Upper lobe of left lung (tissue), 6 donors: ENCODE measurements around the gene ANKRD44. TPM values are rescaled to one million over a fixed set of nuclear protein-coding genes. Genes with fewer than 3 reads are reported as not detected.

Source experiments
- ATAC-seq, 2 donors: fragments of 200-7000 bp; cut with Tn5 transposase; one replicate each; pipeline ENCODE4 v1.9.1; 2022; ENCODE audit warnings: mild to moderate bottlenecking in 2 of 2, moderate library complexity in 2 of 2; ENCODE audit not compliant: low FRiP score in 2 of 2
- DNase-seq, 2 donors: peaks; one replicate each; pipeline ENCODE4 v3.0.0-alpha.2; 2019 to 2020
- H3K27ac ChIP-seq, 4 donors: fragments of 200-600 bp; sonication (generic); one replicate each; pipeline ENCODE4 v1.5.1; 2016 to 2019
- H3K27me3 ChIP-seq, 4 donors: fragments of 200-600 bp; sonication (generic); one replicate each; pipeline ENCODE4 v1.5.1; 2017 to 2019
- H3K36me3 ChIP-seq, 4 donors: fragments of 200-600 bp; sonication (generic); one replicate each; pipeline ENCODE4 v1.5.1; 2016 to 2019
- H3K4me1 ChIP-seq, 4 donors: fragments of 200-600 bp; sonication (generic); one replicate each; pipeline ENCODE4 v1.5.1; 2018 to 2019
- H3K4me3 ChIP-seq, 4 donors: fragments of 200-600 bp; sonication (generic); one replicate each; pipeline ENCODE4 v1.5.1; 2017 to 2019; ENCODE audit warnings: mild to moderate bottlenecking in 2 of 4, moderate library complexity in 1 of 4
- H3K9me3 ChIP-seq, 4 donors: fragments of 200-600 bp; sonication (generic); one replicate each; pipeline ENCODE4 v1.5.1; 2018 to 2019
- CTCF ChIP-seq, 6 experiments: fragments of 450-650 bp in 4 of 6; fragments of 200-600 bp in 2 of 6; sonication (generic) in 2 of 6; IDR thresholded peaks; one replicate each; pipeline ENCODE4 v1.5.1; 2016 to 2019; ENCODE audit warnings: antibody characterized with exemption in 6 of 6
- EP300 ChIP-seq, 4 donors: sonication (generic); formaldehyde crosslinking; IDR thresholded peaks; one replicate each; pipeline ENCODE4 v1.5.1; 2017; ENCODE audit warnings: antibody characterized with exemption in 4 of 4, control low read depth in 2 of 4
- POLR2A ChIP-seq, 4 donors: fragments of 450-650 bp; IDR thresholded peaks; one replicate each; pipeline ENCODE4 v1.5.1; 2016 to 2017; ENCODE audit warnings: antibody characterized with exemption in 4 of 4, mild to moderate bottlenecking in 2 of 4
- POLR2AphosphoS5 ChIP-seq, 2 donors: sonication (generic); formaldehyde crosslinking; IDR thresholded peaks; one replicate each; pipeline ENCODE4 v1.5.1; 2017; ENCODE audit warnings: antibody characterized with exemption in 2 of 2
- WGBS, 2 donors: methylation state at CpG; one replicate each; pipeline ENCODE4 v1.1.5; 2017 to 2018; 5-methylcytosine and 5-hydroxymethylcytosine counted together
- total RNA-seq, 6 donors: library from RNA; depleted of rRNA in 4 of 6; stranded (reverse); fragments of >200 nt in 4 of 6; gene quantifications; one replicate each; pipeline versions ENCODE4 v1.1.0 to v1.2.1, GENCODE V29; 2016 to 2021
- donor health status: DM: no; HTN: no; CAD: no; lungs with moderate emphysema.
- donor health status: DM: no; HTN: yes; CAD: no; lungs with severe emphysema.

The ANKRD44 gene
- total RNA-seq, 6 donors from 2014 or later, result 41.0 to 91.1 (median 61.7) TPM

GRCh38 chr2:197170208-197170607 is 140.4 kb downstream of the ANKRD44 start:
- WGBS, 2 donors, result 63 to 68% methylated on average over 1 of the region's 1 CpG
- ATAC-seq, result peak in 1 of 2 donors; percentile 61

GRCh38 chr2:197168705-197169104 is 141.9 kb downstream of the ANKRD44 start:
- DNase-seq, result peak in 1 of 2 donors; percentile 68
- no peak for TF ChIP-seq POLR2A (IDR thresholded peaks at IDR 0.05)
- no peak for TF ChIP-seq POLR2AphosphoS5 (IDR thresholded peaks at IDR 0.05)
- peak; percentile 26 to 57 (median 48) for TF ChIP-seq CTCF (IDR thresholded peaks at IDR 0.05)
- TF ChIP-seq EP300 (IDR thresholded peaks at IDR 0.05), result no peak
- Histone ChIP-seq H3K36me3 (no peaks in the 10 kb centered on the region), H3K9me3 (no peaks in the 10 kb centered on the region), H3K4me3 (no peak overlapping the region), H3K27me3 (no peaks in the 10 kb centered on the region), H3K27ac (no peak overlapping the region), H3K4me1 (peaks cover 0 to 19% (median 6%) of the 10 kb centered on the region in 4 donors)
- ATAC-seq, result peak; percentile 72 to 74
- WGBS, 2 donors, result 39 to 52% methylated on average over 5 of the region's 5 CpGs

More at GRCh38 chr2:197170208-197170607, 140.4 kb downstream of the ANKRD44 start:
- Histone ChIP-seq H3K4me1 (peaks cover 0 to 19% (median 6%) of the 10 kb centered on the region in 4 donors), H3K9me3 (no peaks in the 10 kb centered on the region), H3K27me3 (no peaks in the 10 kb centered on the region), H3K4me3 (no peak overlapping the region), H3K27ac (no peak overlapping the region), H3K36me3 (no peaks in the 10 kb centered on the region)
- TF ChIP-seq CTCF (IDR thresholded peaks at IDR 0.05) (no peak), EP300 (IDR thresholded peaks at IDR 0.05) (no peak), POLR2AphosphoS5 (IDR thresholded peaks at IDR 0.05) (no peak), POLR2A (IDR thresholded peaks at IDR 0.05) (no peak)
- no peak for DNase-seq

GRCh38 chr2:197167608-197168314 is 142.8 kb downstream of the ANKRD44 start:
- Histone ChIP-seq H3K27me3 (no peaks in the 10 kb centered on the region), H3K4me1 (peaks cover 0 to 19% (median 8%) of the 10 kb centered on the region in 4 donors), H3K9me3 (no peaks in the 10 kb centered on the region), H3K36me3 (no peaks in the 10 kb centered on the region), H3K4me3 (no peak overlapping the region), H3K27ac (no peak overlapping the region)
- TF ChIP-seq CTCF (IDR thresholded peaks at IDR 0.05) (no peak), POLR2A (IDR thresholded peaks at IDR 0.05) (no peak), EP300 (IDR thresholded peaks at IDR 0.05) (no peak), POLR2AphosphoS5 (IDR thresholded peaks at IDR 0.05) (no peak)
- WGBS, 2 donors, result 77 to 90% methylated on average over 2 to 3 of the region's 3 CpGs
- ATAC-seq, result no peak
- no peak for DNase-seq

- Histone ChIP-seq H3K9me3 (no peaks in the 10 kb centered on the region), H3K27ac (peak overlapping the region in 2 of 4 donors; percentile 19 to 29), H3K27me3 (no peaks in the 10 kb centered on the region), H3K36me3 (no peaks in the 10 kb centered on the region), H3K4me3 (no peak overlapping the region), H3K4me1 (peaks cover 4 to 23% (median 10%) of the 10 kb centered on the region in 4 donors)
- no peak for ATAC-seq
- DNase-seq, result no peak
- WGBS, 2 donors, result 83 to 85% methylated on average over 7 of the region's 7 CpGs
- TF ChIP-seq POLR2AphosphoS5 (IDR thresholded peaks at IDR 0.05) (no peak), CTCF (IDR thresholded peaks at IDR 0.05) (no peak), EP300 (IDR thresholded peaks at IDR 0.05) (no peak), POLR2A (IDR thresholded peaks at IDR 0.05) (no peak)
These were observed 145.6 kb downstream of the ANKRD44 start for GRCh38 chr2:197165020-197165419.
